Activated CD8-positive, alpha-beta T cell treated with anti-CD3 and anti-CD28 coated beads, Interleukin-2, amount 10 ng/mL, durations not matched to agents 7 days and 5 days (primary cell): ENCODE results near the gene CCNY. TPM values are rescaled to one million over a fixed set of nuclear protein-coding genes. Genes with fewer than 3 reads are reported as not detected.

Experiments
- ATAC-seq: fragments of 150-1000 bp; cut with Tn5 transposase; one replicate; pipeline ENCODE4 v1.10.0; 2021; ENCODE audit warnings: moderate library complexity
- CTCF ChIA-PET: fragments of 350-600 bp; sonication (Branson Sonifier 250); formaldehyde crosslinking; loops from one replicate; lab custom pipeline; 2021; ENCODE audit warnings: antibody characterized with exemption; lab: Charles Lee
- POLR2A ChIA-PET: fragments of 350-600 bp; sonication (Branson Sonifier 250); formaldehyde crosslinking; loops from one replicate; lab custom pipeline; 2021; ENCODE audit warnings: antibody characterized with exemption; lab: Charles Lee
- DNase-seq: peaks from one replicate; pipeline ENCODE4 v3.0.0-alpha.2; 2020
- H3K27ac Mint-ChIP-seq: one replicate; pipeline ENCODE4 v1.8.0; 2021; ENCODE audit warnings: mild to moderate bottlenecking, mixed read lengths
- H3K27me3 Mint-ChIP-seq: one replicate; pipeline ENCODE4 v1.8.0; 2021; ENCODE audit warnings: low read depth, mixed read lengths
- H3K36me3 Mint-ChIP-seq: one replicate; pipeline ENCODE4 v1.8.0; 2021; ENCODE audit warnings: low read depth, mixed read lengths
- H3K4me1 Mint-ChIP-seq: one replicate; pipeline ENCODE4 v1.8.0; 2021; ENCODE audit warnings: low read depth, mixed read lengths
- H3K4me3 Mint-ChIP-seq: one replicate; pipeline ENCODE4 v1.8.0; 2021; ENCODE audit warnings: mild to moderate bottlenecking, mixed read lengths
- H3K9me3 Mint-ChIP-seq: one replicate; pipeline ENCODE4 v1.8.0; 2022; ENCODE audit warnings: mixed read lengths; ENCODE audit not compliant: insufficient read depth
- total RNA-seq, 2 experiments: library from RNA; stranded (reverse); gene quantifications; one replicate each; pipeline ENCODE4 v1.2.3, GENCODE V29; 2021

CCNY gene
- total RNA-seq, 2 experiments from 2014 or later, result 55.6 to 64.1 TPM

DNA sequence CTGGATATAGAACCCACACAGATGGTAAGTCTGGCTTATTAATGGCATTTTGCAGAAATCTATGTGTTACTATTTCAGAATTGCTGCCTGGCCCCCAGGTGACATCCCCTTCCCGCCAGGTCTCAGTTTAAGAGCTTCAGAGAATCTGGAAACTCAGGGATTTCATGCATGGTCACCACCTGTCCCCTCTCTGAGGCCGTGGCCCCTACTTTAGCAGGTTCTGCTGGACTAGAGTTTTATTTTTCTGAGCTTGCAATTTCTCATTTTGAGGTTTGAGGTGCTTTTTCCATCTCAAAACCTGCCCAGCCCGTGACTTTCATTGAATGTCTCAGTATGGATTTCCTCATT lies 244.1 kb downstream of the CCNY start:
- POLR2A ChIA-PET, result no interaction called here

DNA sequence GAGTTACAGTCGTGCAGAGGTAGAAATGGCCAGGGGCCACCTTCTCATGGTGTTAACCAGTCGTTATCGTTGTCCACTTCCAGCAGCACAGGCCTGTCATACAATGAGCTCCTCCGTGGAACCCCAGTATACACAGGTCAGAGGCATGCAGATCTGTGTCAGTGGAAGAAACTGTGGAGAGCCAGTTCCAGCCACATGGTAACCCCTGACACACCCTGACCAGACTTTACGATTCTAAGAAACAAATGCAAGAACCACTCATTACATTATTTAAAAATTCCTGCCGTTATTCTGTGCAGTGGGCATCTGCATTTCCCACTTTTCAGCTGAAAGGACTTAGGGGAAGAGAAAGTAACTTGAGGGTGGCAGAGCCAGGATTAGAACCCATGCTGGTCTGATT lies 245.3 kb downstream of the CCNY start:
- no peaks in the 10 kb centered on the region for H3K36me3 Mint-ChIP-seq
- no peaks in the 10 kb centered on the region for H3K4me1 Mint-ChIP-seq
- no peak for DNase-seq
- H3K27me3 Mint-ChIP-seq, result peaks cover 2% of the 10 kb centered on the region
- no peak overlapping the region for H3K27ac Mint-ChIP-seq
- no peak for ATAC-seq
- ChIA-PET POLR2A (no interaction called here), CTCF (no interaction called here)
- no peak overlapping the region for H3K4me3 Mint-ChIP-seq
- no peaks in the 10 kb centered on the region for H3K9me3 Mint-ChIP-seq

More for the DNA sequence above, 244.1 kb downstream of the CCNY start:
- Mint-ChIP-seq H3K4me3 (no peak overlapping the region), H3K9me3 (no peaks in the 10 kb centered on the region), H3K4me1 (no peaks in the 10 kb centered on the region), H3K27me3 (peaks cover 2% of the 10 kb centered on the region), H3K36me3 (peaks cover 3% of the 10 kb centered on the region), H3K27ac (no peak overlapping the region)
- ATAC-seq, result no peak
- no peak for DNase-seq
- CTCF ChIA-PET, result interaction anchor here (0.9 kb wide), 1 partner anchor 19 kb away, joined by 3 read pairs; no protein-coding TSS in a partner anchor

DNA sequence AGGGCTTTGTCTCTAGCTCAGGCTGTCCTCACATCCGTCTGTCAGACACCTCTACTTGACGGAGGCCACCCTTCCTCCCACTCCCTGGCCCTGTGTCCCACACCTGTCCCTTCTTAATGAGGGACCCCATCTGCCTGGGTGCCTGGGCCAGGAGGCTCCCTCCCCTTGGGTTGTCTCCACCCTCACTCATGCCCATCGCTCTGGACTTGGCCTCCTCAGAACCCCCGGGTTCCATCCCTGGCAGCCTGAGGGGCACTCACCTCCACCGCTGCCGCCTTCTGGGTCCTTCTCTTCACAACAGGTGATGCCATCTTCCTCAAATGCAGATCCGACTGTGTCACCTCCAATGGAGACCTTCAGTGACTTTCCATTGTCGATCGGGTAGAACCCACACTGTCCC lies 248.6 kb downstream of the CCNY start:
- Mint-ChIP-seq H3K4me1 (no peaks in the 10 kb centered on the region), H3K27me3 (peaks cover 5% of the 10 kb centered on the region), H3K36me3 (no peaks in the 10 kb centered on the region), H3K4me3 (no peak overlapping the region), H3K27ac (no peak overlapping the region), H3K9me3 (no peaks in the 10 kb centered on the region)
- DNase-seq (no peak), ATAC-seq (no peak)
- POLR2A ChIA-PET, result no interaction called here
- CTCF ChIA-PET, result no interaction called here

DNA sequence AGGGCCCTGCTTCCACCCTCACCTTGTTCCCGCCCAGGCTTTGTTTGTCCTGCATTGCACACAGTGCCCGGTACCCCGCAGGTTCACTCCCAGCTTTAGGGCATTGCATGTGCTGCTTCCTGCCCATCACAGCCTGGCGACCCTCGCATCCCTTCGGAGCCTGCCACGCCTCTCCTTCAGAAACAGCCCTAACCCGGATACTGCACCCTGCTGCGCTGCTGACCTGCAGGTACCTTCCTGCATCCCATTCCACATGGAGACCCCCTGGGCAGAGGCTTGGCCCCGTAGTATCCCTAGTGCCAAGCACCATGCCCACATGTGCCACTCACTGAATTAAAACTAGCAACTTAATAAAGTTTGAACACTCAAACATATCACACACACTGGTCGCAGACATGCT lies 249.0 kb downstream of the CCNY start:
- CTCF ChIA-PET, result no interaction called here
- no peaks in the 10 kb centered on the region for H3K4me1 Mint-ChIP-seq
- POLR2A ChIA-PET, result no interaction called here
- DNase-seq (no peak), ATAC-seq (no peak)
- no peak overlapping the region for H3K4me3 Mint-ChIP-seq
- no peaks in the 10 kb centered on the region for H3K36me3 Mint-ChIP-seq
- H3K9me3 Mint-ChIP-seq, result no peaks in the 10 kb centered on the region
- H3K27me3 Mint-ChIP-seq, result peaks cover 5% of the 10 kb centered on the region
- no peak overlapping the region for H3K27ac Mint-ChIP-seq

DNA sequence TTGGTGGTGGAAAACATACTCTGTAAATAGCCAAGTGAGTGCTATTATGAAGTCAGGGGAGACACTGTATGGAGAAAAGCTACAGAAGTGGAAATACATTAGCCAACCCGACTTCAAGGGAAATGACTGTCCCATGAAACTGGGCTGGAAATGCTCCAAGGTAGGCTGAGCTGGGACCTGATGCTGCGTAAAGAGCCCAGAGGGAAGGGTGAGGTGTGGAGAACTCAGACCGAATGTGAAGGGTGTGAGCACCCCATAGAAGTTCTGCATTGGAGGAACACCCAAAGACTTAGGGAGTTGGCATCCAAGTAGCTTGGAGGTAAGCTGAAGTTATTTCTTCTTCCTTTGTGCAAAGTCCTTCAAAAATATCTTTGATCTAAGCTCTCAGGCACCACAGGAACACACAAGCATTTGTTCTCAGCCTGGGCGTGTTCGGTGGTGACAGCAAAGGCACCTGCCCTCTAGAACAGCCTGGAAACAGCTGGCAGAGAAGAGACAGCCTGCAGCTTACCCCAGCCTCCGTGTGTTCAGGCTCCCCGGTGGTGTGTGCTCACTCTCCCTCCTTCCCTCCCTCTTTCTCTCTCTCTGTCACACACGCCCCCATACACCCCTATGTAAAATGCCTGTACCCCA lies 249.7 kb downstream of the CCNY start:
- Mint-ChIP-seq H3K36me3 (no peaks in the 10 kb centered on the region), H3K4me3 (no peak overlapping the region), H3K4me1 (no peaks in the 10 kb centered on the region), H3K27ac (no peak overlapping the region), H3K27me3 (peaks cover 2% of the 10 kb centered on the region), H3K9me3 (no peaks in the 10 kb centered on the region)
- ChIA-PET POLR2A (no interaction called here), CTCF (no interaction called here)
- DNase-seq, result no peak
- peak; percentile 39 for ATAC-seq

DNA sequence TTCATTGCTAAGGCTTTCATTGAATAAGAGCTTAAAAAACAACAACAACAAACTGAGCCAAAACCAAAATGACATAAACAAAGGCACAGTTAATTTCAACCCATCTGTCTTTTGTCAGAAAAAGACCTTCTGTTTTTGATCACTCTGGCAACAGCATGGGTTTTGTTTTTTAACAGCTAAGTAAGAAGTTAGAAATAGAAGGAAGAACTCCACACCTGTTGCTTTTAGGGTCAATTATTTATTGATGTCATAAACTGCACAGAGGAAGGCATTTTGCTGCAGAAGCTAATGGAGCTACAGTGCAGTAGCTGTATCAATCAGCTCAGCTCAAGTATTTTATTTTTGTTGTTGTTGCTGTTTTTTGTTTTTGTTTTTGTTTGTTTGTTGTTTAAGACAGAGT lies 252.5 kb downstream of the CCNY start:
- Mint-ChIP-seq H3K27ac (no peak overlapping the region), H3K4me1 (no peaks in the 10 kb centered on the region)
- CTCF ChIA-PET, result no interaction called here

DNA sequence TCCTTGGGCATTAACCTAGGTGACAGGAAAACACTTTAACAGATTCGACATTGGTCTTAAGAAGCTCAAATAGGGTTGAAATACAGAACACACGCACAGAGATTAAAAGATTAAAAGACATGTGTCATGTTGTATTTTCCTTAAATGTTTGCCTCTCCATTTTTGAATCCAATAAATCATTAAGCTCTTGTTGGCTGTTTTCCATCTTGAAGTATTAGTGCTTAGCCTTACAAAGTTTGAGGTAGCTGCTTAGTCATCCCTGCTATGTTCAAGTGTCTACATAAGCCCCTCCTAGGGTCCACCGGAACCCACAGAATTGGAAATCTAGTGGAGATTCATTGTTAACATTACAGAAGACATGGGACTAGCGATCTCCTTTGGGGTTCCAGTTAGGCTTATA lies 256.1 kb downstream of the CCNY start:
- Mint-ChIP-seq H3K27me3 (no peaks in the 10 kb centered on the region), H3K4me1 (no peaks in the 10 kb centered on the region), H3K9me3 (no peaks in the 10 kb centered on the region), H3K36me3 (no peaks in the 10 kb centered on the region), H3K27ac (no peak overlapping the region), H3K4me3 (no peak overlapping the region)
- ChIA-PET POLR2A (no interaction called here), CTCF (interaction anchor here (1.4 kb wide), 1 partner anchor 29 kb away, joined by 4 read pairs; no protein-coding TSS in a partner anchor)
- no peak for ATAC-seq
- DNase-seq, result no peak

More for the DNA sequence above, 252.5 kb downstream of the CCNY start:
- Mint-ChIP-seq H3K36me3 (no peaks in the 10 kb centered on the region), H3K4me3 (no peak overlapping the region), H3K9me3 (no peaks in the 10 kb centered on the region), H3K27me3 (peaks cover 2% of the 10 kb centered on the region)
- POLR2A ChIA-PET, result no interaction called here
- no peak for DNase-seq
- ATAC-seq, result no peak

DNA sequence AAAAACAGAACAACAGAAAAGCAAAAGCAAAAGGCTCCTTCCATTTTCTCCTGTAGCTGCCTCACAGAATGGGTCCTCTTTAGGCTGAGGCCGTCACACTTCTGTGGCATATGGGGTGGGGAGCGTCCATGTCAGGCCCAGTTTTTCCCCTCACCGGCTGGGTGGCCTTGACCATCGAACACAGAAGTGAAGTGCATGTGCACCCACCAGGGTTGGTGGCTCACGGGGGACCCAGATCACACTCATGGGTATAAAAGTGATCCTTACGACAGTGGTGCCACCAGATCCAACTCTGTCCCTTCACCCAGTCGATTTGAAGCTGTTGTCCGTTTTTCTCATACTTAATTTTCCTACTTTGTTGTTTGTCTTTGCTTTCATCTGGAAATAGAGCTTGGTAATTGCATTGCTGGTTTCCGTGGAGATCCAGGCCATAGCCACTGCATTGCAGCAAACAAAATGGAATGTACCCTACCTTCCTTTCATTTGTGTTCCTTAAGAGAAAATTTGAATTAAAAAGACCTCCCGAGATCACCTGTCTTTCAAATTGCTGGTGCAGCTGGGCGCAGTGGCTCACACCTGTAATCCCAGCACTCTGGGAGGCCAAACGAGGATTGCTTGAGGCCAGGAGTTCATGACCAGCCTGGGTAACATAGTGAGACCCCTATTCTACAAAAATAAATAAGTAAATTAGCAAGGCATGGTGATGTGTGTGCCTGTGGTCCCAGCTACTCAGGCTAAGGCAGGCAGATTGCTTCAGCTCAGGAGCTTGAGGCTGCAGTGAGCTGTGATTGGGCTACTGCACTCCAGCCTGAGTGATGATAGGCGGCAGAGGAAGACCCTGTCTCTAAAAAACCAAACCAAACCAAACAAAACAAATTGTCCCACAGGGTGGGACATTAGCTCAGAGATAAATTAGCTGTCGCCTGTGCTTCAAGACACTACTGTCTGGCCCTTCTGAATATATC lies 258.1 kb downstream of the CCNY start:
- Mint-ChIP-seq H3K27ac (no peak overlapping the region), H3K27me3 (no peaks in the 10 kb centered on the region), H3K4me1 (no peaks in the 10 kb centered on the region), H3K9me3 (no peaks in the 10 kb centered on the region), H3K36me3 (no peaks in the 10 kb centered on the region), H3K4me3 (no peak overlapping the region)
- ATAC-seq (no peak), DNase-seq (no peak)
- CTCF ChIA-PET, result no interaction called here
- POLR2A ChIA-PET, result no interaction called here

DNA sequence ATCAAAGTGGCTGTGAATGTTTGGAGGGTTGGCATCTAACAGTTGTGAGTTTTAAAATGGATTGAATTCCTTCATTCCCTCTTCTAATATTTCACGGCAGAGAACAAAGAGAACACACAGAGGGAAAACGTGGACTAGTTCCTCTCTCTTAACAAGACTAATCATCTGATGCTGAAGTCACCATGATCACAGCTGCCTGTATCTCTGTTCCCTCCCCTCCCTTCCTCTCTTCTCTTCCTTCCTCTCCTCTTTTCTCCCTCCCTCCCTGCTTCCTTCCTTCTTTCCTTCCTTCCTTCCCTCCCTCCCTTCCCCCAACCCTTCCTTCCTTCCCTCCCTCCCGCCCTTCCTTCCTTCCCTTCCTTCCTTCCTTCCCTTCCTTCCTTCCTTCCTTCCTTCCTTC lies 258.8 kb downstream of the CCNY start:
- CTCF ChIA-PET, result no interaction called here
- ATAC-seq (no peak), DNase-seq (no peak)
- no peak overlapping the region for H3K27ac Mint-ChIP-seq
- H3K9me3 Mint-ChIP-seq, result no peaks in the 10 kb centered on the region
- H3K4me1 Mint-ChIP-seq, result no peaks in the 10 kb centered on the region
- H3K4me3 Mint-ChIP-seq, result no peak overlapping the region
- no peaks in the 10 kb centered on the region for H3K36me3 Mint-ChIP-seq
- peaks cover 2% of the 10 kb centered on the region for H3K27me3 Mint-ChIP-seq
- POLR2A ChIA-PET, result no interaction called here

DNA sequence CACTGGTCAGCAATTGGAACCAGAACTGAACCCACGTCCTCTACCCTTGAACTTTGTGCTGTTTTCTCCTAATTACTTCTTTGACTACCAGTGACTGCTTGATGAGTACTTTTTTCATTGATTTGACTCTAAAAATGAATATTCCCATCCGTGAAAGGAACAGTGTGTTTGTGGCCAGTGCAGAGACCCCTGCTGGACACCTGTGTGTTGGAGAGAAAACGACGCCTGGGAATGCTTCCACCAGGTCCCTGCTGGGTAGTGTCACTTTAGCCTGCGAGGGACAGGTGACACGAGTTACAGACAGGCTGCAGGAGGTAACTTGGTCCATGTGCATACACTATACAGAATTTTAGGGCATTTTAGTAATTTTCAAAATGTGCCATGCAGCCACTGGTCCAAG lies 262.1 kb downstream of the CCNY start:
- ChIA-PET POLR2A (no interaction called here), CTCF (no interaction called here)
- Mint-ChIP-seq H3K36me3 (no peaks in the 10 kb centered on the region), H3K4me1 (no peaks in the 10 kb centered on the region), H3K27ac (no peak overlapping the region), H3K4me3 (no peak overlapping the region), H3K27me3 (peaks cover 5% of the 10 kb centered on the region), H3K9me3 (no peaks in the 10 kb centered on the region)
- ATAC-seq (no peak), DNase-seq (no peak)

DNA sequence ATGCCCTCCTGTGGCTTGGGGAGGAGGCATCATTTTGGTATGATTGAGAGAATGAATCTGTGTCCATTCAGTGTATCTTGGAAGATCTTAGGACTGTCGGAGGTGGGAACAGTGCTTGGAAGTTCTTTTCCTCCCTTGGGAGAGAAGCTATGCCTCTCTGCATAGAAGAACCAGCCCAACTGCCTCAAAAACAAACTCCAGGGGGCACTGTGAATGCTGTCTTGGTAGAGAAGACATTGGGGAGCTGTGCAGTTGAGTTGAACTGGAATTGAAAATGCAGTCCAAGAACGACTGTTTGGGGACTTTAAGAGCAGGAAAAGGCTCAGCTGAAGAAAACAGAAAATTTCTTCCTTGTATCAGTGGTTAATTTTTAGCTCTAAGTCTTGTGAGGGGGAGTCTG lies 263.9 kb downstream of the CCNY start:
- Mint-ChIP-seq H3K4me1 (no peaks in the 10 kb centered on the region), H3K9me3 (no peaks in the 10 kb centered on the region), H3K27me3 (peaks cover 7% of the 10 kb centered on the region), H3K36me3 (no peaks in the 10 kb centered on the region), H3K27ac (no peak overlapping the region), H3K4me3 (no peak overlapping the region)
- ATAC-seq (no peak), DNase-seq (no peak)
- ChIA-PET CTCF (no interaction called here), POLR2A (no interaction called here)

DNA sequence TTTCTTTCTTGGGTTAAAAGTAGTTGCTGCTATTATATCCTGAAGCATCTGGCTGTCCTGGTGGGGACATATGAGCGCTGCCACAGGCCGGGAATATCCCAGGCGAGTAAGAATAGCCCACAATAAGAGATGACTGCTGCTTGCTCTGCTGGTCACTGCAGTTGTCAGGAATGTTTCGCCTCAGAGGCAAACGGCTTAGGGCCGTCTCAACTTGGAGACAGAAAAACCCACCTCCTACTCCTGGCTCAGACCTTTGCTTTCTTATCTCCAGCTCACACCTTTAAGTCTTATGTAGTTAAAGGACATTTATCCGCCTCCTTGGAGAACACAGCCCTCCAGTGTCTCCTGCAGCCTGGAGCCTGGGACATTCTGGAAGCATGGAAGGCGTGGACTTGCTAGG lies 268.9 kb downstream of the CCNY start, which contains the start of gene GJD4:
TSS of gene GJD4 (plus strand) at position 151 of the 400 bp plus-strand sequence. CDS start at position 378, 227 bp downstream.
- ChIA-PET CTCF (no interaction called here), POLR2A (no interaction called here)
- Mint-ChIP-seq H3K9me3 (no peaks in the 10 kb centered on the region), H3K27me3 (peaks cover 18% of the 10 kb centered on the region), H3K36me3 (no peaks in the 10 kb centered on the region), H3K4me1 (peaks cover 6% of the 10 kb centered on the region), H3K27ac (no peak within 1 kb of the TSS), H3K4me3 (no peak within 1 kb of the TSS)
- no peak for DNase-seq
- ATAC-seq, result no peak
